HCT116 (cell line): ENCODE measurements around the gene PLPP7.

Experiments used
- EGR1 ChIP-seq: IDR thresholded peaks from 2 replicates; pipeline ENCODE4 v1.6.1; 2012; ENCODE audit warnings: low read depth
- EZH2 ChIP-seq: fragments of 200-600 bp; sonication (generic); IDR thresholded peaks from 2 replicates; pipeline ENCODE4 v1.6.1; 2017; ENCODE audit warnings: antibody characterized with exemption, mixed run types
- EZH2phosphoT487 ChIP-seq: fragments of 200-600 bp; IDR thresholded peaks from 2 replicates; pipeline ENCODE4 v1.6.1; 2018; ENCODE audit warnings: antibody characterized with exemption, borderline replicate concordance
- POLR2A ChIP-seq: IDR thresholded peaks from 2 replicates; pipeline ENCODE4 v1.7.0; 2011; ENCODE audit warnings: borderline replicate concordance; ENCODE audit not compliant: insufficient read depth, insufficient read length; ENCODE audit errors: extremely low read depth
- RAD21 ChIP-seq: IDR thresholded peaks from 2 replicates; pipeline ENCODE4 v1.6.1; 2012; ENCODE audit warnings: low read depth, mild to moderate bottlenecking
- SRF ChIP-seq: IDR thresholded peaks from 2 replicates; pipeline ENCODE4 v1.6.1; 2012; ENCODE audit warnings: low read depth
- TF ChIP-seq, protein P1 (sequence below), 3 experiments: fragments of 200-600 bp in 1 of 3; sonication (generic) in 1 of 3; IDR thresholded peaks in 2 of 3; conservative IDR thresholded peaks in 1 of 3; 2 replicates each; pipeline ENCODE4 v1.5.1; 2012 to 2017; ENCODE audit warnings: low read depth in 2 of 3, low read length in 2 of 3, antibody characterized with exemption in 1 of 3, borderline replicate concordance in 1 of 3, control low read depth in 1 of 3, mild to moderate bottlenecking in 1 of 3, mixed read lengths in 1 of 3, mixed run types in 1 of 3, moderate library complexity in 1 of 3; ENCODE audit not compliant: insufficient read depth in 1 of 3

DNA sequence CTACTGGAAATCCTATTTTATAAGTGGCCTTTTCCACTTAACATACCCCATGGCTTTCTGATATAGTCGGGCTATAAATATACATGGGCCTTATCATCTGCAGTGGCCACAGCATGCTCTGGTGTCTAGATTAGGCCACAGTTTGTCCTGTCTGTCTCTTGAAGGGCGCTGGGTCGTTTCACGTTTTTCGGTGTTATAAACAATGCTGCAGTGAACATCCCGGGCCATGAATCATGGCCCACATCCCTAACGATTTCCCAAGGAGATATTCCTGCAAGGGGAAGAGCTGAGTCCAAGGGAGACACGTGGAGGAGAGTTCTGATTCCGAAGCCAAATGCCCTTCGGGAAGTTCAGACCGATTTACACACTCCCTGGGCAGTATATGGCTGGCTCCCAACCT, 8.4 kb downstream of the PLPP7 start:
- TF ChIP-seq EZH2 (no peak), SRF (no peak), EZH2phosphoT487 (no peak), EGR1 (no peak), POLR2A (no peak), RAD21 (no peak)
- TF ChIP-seq, protein P1, sequence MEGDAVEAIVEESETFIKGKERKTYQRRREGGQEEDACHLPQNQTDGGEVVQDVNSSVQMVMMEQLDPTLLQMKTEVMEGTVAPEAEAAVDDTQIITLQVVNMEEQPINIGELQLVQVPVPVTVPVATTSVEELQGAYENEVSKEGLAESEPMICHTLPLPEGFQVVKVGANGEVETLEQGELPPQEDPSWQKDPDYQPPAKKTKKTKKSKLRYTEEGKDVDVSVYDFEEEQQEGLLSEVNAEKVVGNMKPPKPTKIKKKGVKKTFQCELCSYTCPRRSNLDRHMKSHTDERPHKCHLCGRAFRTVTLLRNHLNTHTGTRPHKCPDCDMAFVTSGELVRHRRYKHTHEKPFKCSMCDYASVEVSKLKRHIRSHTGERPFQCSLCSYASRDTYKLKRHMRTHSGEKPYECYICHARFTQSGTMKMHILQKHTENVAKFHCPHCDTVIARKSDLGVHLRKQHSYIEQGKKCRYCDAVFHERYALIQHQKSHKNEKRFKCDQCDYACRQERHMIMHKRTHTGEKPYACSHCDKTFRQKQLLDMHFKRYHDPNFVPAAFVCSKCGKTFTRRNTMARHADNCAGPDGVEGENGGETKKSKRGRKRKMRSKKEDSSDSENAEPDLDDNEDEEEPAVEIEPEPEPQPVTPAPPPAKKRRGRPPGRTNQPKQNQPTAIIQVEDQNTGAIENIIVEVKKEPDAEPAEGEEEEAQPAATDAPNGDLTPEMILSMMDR (IDR thresholded peaks at IDR 0.05 in 2 of 3, conservative IDR thresholded peaks at IDR 0.05 in 1 of 3; ENCODE audit: borderline replicate concordance in 1 of 3, insufficient read depth in 1 of 3, low read depth in 2 of 3, low read length in 2 of 3), result no peak
